Measurements from ENCODE around the gene RAP1GAP. TPM values are rescaled to one million over a fixed set of nuclear protein-coding genes. Genes with fewer than 3 reads are reported as not detected.
"Not testable (repeated sequence)": the region's sequence is repeated elsewhere in the genome, so short reads cannot be mapped to it uniquely, and the experiment has no call there.

Gene RAP1GAP
- total and polyA plus RNA-seq, 2 experiments from 2014 or later = 0.41 to 0.97 TPM

DNA sequence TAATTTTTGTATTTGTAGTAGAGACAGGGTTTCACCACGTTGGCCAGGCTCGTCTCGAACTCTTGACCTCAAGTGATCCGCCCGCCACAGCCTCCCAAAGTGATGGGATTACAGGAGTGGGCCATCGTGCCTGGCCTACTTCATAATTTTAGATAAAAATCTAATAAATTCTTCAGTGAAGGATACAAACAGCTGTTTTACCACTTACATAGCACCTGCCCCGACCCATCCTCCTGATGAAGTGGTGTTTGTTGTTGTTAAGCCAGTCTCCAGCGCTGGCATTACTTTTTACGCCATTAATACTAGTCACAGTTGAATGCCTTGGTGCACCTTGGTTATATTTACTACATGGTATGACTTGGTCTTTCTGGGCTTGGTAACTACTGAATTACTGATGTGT is 12.3 kb upstream of the RAP1GAP start:
- Histone ChIP-seq H3K4me2 (ENCODE audit: unreplicated experiment) (peak overlapping the region; percentile 41), H3K9ac (no peak overlapping the region), H3K4me1 (ENCODE audit: insufficient read depth) (peaks cover 11% of the 10 kb centered on the region), H3K9me3 (ENCODE audit: low read depth) (no peaks in the 10 kb centered on the region), H3K27me3 (replicated peaks; ENCODE audit: insufficient read depth) (no peaks in the 10 kb centered on the region), H4K20me1 (ENCODE audit: insufficient read depth) (no peaks in the 10 kb centered on the region), H3K36me3 (ENCODE audit: low read depth) (peaks cover 40% of the 10 kb centered on the region), H2AFZ (no peak overlapping the region), H3F3A (ENCODE audit: insufficient read depth) (peaks cover 17% of the 10 kb centered on the region), H3K27ac (peak overlapping the region; percentile 25; the same call in 1 of the 2 replicates), H3K79me2 (ENCODE audit: insufficient read depth) (no peaks in the 10 kb centered on the region), H3K9me2 (ENCODE audit: insufficient read depth) (no peaks in the 10 kb centered on the region), H3K4me3 (no peak overlapping the region)
- 85% methylated on average over 9 of the region's 9 CpGs for WGBS, 2 experiments (ENCODE audit: low coverage in 1 of 2, low lambda C conversion rate in 2 of 2, missing lambda C conversion rate in 2 of 2)
- in situ Hi-C loops (cut with MboI) = no loop called here
- DNase-seq = no peak
- TF ChIP-seq EZH2 (IDR thresholded peaks at IDR 0.05; ENCODE audit: insufficient read depth, poor library complexity, severe bottlenecking) = no peak
- TF ChIP-seq EZH2phosphoT487 (IDR thresholded peaks at IDR 0.05; ENCODE audit: insufficient read depth, low read depth) = no peak

DNA sequence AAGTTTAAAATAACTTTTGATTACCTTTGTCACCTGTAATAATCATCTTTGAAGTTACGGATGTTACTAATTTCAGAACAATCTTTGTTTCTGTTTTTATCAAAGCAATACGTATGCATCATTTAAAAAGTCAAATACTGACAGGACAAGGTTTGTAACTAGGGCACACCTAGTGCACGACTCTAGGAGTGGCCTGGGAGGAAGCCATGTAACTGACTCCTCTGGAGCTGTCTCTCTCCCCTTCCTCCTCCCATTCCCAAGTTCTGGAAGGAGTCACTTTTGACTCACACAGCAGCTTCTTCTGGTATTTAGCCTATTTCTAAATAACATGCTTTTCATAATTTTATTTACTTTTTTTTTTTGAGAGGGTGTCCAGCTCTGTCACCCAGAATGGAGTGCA is 11.8 kb upstream of the RAP1GAP start:
- peaks cover 11% of the 10 kb centered on the region for H3K4me1 ChIP-seq (ENCODE audit: insufficient read depth)
- H3K27ac ChIP-seq = peak overlapping the region; percentile 25; the same call in 1 of the 2 replicates
- H3F3A ChIP-seq (ENCODE audit: insufficient read depth) = peaks cover 17% of the 10 kb centered on the region
- peak; percentile 78 for DNase-seq
- no peak overlapping the region for H3K9ac ChIP-seq
- no peaks in the 10 kb centered on the region for H3K9me2 ChIP-seq (ENCODE audit: insufficient read depth)
- no peaks in the 10 kb centered on the region for H3K9me3 ChIP-seq (ENCODE audit: low read depth)
- no peaks in the 10 kb centered on the region for H3K27me3 ChIP-seq (replicated peaks; ENCODE audit: insufficient read depth)
- no peaks in the 10 kb centered on the region for H3K79me2 ChIP-seq (ENCODE audit: insufficient read depth)
- in situ Hi-C loops (cut with MboI) = no loop called here
- no peak overlapping the region for H3K4me3 ChIP-seq
- peaks cover 35% of the 10 kb centered on the region for H3K36me3 ChIP-seq (ENCODE audit: low read depth)
- TF ChIP-seq EZH2phosphoT487 (IDR thresholded peaks at IDR 0.05; ENCODE audit: insufficient read depth, low read depth) = no peak
- TF ChIP-seq EZH2 (IDR thresholded peaks at IDR 0.05; ENCODE audit: insufficient read depth, poor library complexity, severe bottlenecking) = no peak
- H4K20me1 ChIP-seq (ENCODE audit: insufficient read depth) = no peaks in the 10 kb centered on the region
- H2AFZ ChIP-seq = no peak overlapping the region
- H3K4me2 ChIP-seq (ENCODE audit: unreplicated experiment) = peak overlapping the region; percentile 41
- WGBS, 2 experiments (ENCODE audit: low coverage in 1 of 2, low lambda C conversion rate in 2 of 2, missing lambda C conversion rate in 2 of 2) = 52 to 54% methylated on average over 3 of the region's 3 CpGs

DNA sequence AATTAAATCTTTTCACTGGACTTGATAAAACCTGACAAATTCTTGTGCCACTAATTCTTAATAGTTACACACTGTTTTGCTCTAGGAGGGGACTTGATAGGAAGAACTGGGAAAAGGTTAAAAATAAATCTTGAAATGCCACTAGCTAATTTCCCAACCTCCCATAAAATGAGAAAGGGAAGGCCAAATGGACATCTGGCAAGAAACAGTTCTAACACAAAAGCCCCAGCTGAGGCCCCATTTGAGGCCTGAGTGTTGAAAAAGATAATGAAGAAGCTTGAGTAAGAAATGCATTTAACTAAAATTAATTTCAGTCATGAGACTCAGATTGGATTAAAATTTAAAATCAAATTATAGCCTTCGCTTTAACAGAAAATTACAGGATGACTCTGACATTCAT is 11.2 kb upstream of the RAP1GAP start:
- TF ChIP-seq EZH2 (IDR thresholded peaks at IDR 0.05; ENCODE audit: insufficient read depth, poor library complexity, severe bottlenecking) = no peak
- no peak for TF ChIP-seq EZH2phosphoT487 (IDR thresholded peaks at IDR 0.05; ENCODE audit: insufficient read depth, low read depth)
- no peak overlapping the region for H3K4me3 ChIP-seq
- no peak overlapping the region for H3K9ac ChIP-seq
- H3F3A ChIP-seq (ENCODE audit: insufficient read depth) = peaks cover 17% of the 10 kb centered on the region
- H3K79me2 ChIP-seq (ENCODE audit: insufficient read depth) = no peaks in the 10 kb centered on the region
- H3K27ac ChIP-seq = no peak overlapping the region
- no peaks in the 10 kb centered on the region for H3K27me3 ChIP-seq (replicated peaks; ENCODE audit: insufficient read depth)
- H3K4me1 ChIP-seq (ENCODE audit: insufficient read depth) = peaks cover 11% of the 10 kb centered on the region
- no peak overlapping the region for H2AFZ ChIP-seq
- in situ Hi-C loops (cut with MboI) = no loop called here
- peaks cover 29% of the 10 kb centered on the region for H3K36me3 ChIP-seq (ENCODE audit: low read depth)
- no peaks in the 10 kb centered on the region for H4K20me1 ChIP-seq (ENCODE audit: insufficient read depth)
- H3K9me3 ChIP-seq (ENCODE audit: low read depth) = no peaks in the 10 kb centered on the region
- no peak overlapping the region for H3K4me2 ChIP-seq (ENCODE audit: unreplicated experiment)
- DNase-seq = no peak
- no peaks in the 10 kb centered on the region for H3K9me2 ChIP-seq (ENCODE audit: insufficient read depth)
- WGBS, 2 experiments (ENCODE audit: low coverage in 1 of 2, low lambda C conversion rate in 2 of 2, missing lambda C conversion rate in 2 of 2) = 95 to 100% methylated on average over 1 of the region's 1 CpG

DNA sequence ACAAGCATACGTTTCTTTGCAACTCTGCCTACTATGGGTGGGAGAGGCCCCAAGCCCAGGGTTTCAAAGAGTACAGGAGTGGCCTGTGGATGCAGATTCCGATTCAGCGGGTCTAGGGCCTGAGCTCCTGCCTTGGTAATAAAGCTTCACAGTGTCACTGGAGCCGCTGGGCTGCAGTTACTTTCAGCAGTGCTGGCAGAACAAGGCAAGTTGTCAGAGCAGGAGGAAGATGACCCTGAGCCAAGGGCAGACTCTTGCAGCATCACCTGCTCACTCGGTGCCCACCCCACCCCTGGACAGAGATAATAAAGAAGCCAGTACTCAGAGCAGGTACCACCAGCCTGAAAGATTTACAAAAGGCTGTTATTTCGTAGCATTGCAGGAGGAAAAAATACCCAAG is 8.0 kb upstream of the RAP1GAP start:
- TF ChIP-seq EZH2phosphoT487 (IDR thresholded peaks at IDR 0.05; ENCODE audit: insufficient read depth, low read depth) = no peak
- TF ChIP-seq EZH2 (IDR thresholded peaks at IDR 0.05; ENCODE audit: insufficient read depth, poor library complexity, severe bottlenecking) = no peak
- no peak overlapping the region for H2AFZ ChIP-seq
- H3F3A ChIP-seq (ENCODE audit: insufficient read depth) = peaks cover 36% of the 10 kb centered on the region
- no peak for DNase-seq
- no peak overlapping the region for H3K4me3 ChIP-seq
- peaks cover 16% of the 10 kb centered on the region for H3K36me3 ChIP-seq (ENCODE audit: low read depth)
- H3K4me2 ChIP-seq (ENCODE audit: unreplicated experiment) = no peak overlapping the region
- no peaks in the 10 kb centered on the region for H3K79me2 ChIP-seq (ENCODE audit: insufficient read depth)
- 95 to 98% methylated on average over 6 of the region's 6 CpGs for WGBS, 2 experiments (ENCODE audit: low coverage in 1 of 2, low lambda C conversion rate in 2 of 2, missing lambda C conversion rate in 2 of 2)
- H3K27ac ChIP-seq = no peak overlapping the region
- H3K4me1 ChIP-seq (ENCODE audit: insufficient read depth) = peaks cover 29% of the 10 kb centered on the region
- H3K27me3 ChIP-seq (replicated peaks; ENCODE audit: insufficient read depth) = no peaks in the 10 kb centered on the region
- H4K20me1 ChIP-seq (ENCODE audit: insufficient read depth) = no peaks in the 10 kb centered on the region
- no peaks in the 10 kb centered on the region for H3K9me2 ChIP-seq (ENCODE audit: insufficient read depth)
- in situ Hi-C loops (cut with MboI) = no loop called here
- no peak overlapping the region for H3K9ac ChIP-seq
- no peaks in the 10 kb centered on the region for H3K9me3 ChIP-seq (ENCODE audit: low read depth)

DNA sequence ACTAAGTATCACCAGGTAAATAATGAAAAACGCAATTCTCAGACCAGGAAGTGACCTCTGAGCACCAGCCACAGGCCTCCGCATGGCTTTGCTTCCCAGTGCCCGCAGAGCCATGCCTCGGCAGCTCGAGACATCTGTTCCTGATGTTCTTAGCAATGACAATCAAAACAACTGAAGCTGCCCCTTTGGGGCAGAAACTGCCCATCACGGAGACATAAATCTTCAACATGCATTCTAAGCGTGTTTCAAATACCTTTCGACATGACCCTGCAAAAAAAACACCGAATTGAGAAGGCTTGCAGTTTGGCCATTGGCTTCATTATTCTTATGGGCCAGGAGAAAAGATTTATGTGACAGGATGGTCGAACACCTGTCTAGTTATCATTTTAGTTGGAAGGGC is 5.8 kb upstream of the RAP1GAP start:
- no peak for DNase-seq
- in situ Hi-C loops (cut with MboI) = no loop called here
- Histone ChIP-seq H3K36me3 (ENCODE audit: low read depth) (peaks cover 12% of the 10 kb centered on the region), H3K4me1 (ENCODE audit: insufficient read depth) (peaks cover 18% of the 10 kb centered on the region), H3K4me2 (ENCODE audit: unreplicated experiment) (no peak overlapping the region), H3K4me3 (no peak overlapping the region), H3K9ac (no peak overlapping the region), H3K27me3 (replicated peaks; ENCODE audit: insufficient read depth) (no peaks in the 10 kb centered on the region; the same call in 1 of the 2 replicates), H2AFZ (no peak overlapping the region), H4K20me1 (ENCODE audit: insufficient read depth) (no peaks in the 10 kb centered on the region), H3K9me2 (ENCODE audit: insufficient read depth) (no peaks in the 10 kb centered on the region), H3F3A (ENCODE audit: insufficient read depth) (peaks cover 18% of the 10 kb centered on the region), H3K79me2 (ENCODE audit: insufficient read depth) (no peaks in the 10 kb centered on the region), H3K9me3 (ENCODE audit: low read depth) (no peaks in the 10 kb centered on the region), H3K27ac (no peak overlapping the region)
- TF ChIP-seq EZH2 (IDR thresholded peaks at IDR 0.05; ENCODE audit: insufficient read depth, poor library complexity, severe bottlenecking) = no peak
- no peak for TF ChIP-seq EZH2phosphoT487 (IDR thresholded peaks at IDR 0.05; ENCODE audit: insufficient read depth, low read depth)
- WGBS, 2 experiments (ENCODE audit: low coverage in 1 of 2, low lambda C conversion rate in 2 of 2, missing lambda C conversion rate in 2 of 2) = 68 to 70% methylated on average over 10 of the region's 10 CpGs

DNA sequence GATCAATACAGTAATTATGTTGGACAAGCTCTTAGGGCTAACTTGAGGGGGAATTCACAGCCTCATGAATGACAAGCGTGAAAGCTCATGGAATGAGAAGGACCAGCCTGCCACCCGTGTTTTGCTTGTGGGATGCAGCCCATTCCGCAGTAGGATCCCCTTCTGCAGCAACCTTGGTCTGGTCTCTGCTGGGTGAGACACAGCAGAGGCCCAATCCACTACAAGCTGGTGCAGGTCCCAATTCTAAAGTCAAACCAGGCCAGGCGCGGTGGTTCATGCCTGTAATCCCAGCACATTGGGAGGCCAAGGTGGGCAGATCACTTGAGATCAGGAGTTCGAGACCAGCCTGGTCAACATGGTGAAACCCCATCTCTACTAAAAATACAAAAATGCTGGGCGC is 4.7 kb upstream of the RAP1GAP start:
- H3K9me3 ChIP-seq (ENCODE audit: low read depth); H3K79me2 ChIP-seq (ENCODE audit: insufficient read depth); H3K4me3 ChIP-seq; H3K27me3 ChIP-seq (replicated peaks; ENCODE audit: insufficient read depth); H4K20me1 ChIP-seq (ENCODE audit: insufficient read depth); H2AFZ ChIP-seq; DNase-seq; H3K36me3 ChIP-seq (ENCODE audit: low read depth); H3K9me2 ChIP-seq (ENCODE audit: insufficient read depth); in situ Hi-C loops (cut with MboI): not testable (repeated sequence)
- H3K4me2 ChIP-seq (ENCODE audit: unreplicated experiment) = peak overlapping the region; percentile 40
- 69 to 75% methylated on average over 7 of the region's 7 CpGs for WGBS, 2 experiments (ENCODE audit: low coverage in 1 of 2, low lambda C conversion rate in 2 of 2, missing lambda C conversion rate in 2 of 2)
- peaks cover 18% of the 10 kb centered on the region for H3F3A ChIP-seq (ENCODE audit: insufficient read depth)
- peak overlapping the region; percentile 78 for H3K27ac ChIP-seq
- H3K9ac ChIP-seq = peak overlapping the region; percentile 49; the same call in 1 of the 2 replicates
- H3K4me1 ChIP-seq (ENCODE audit: insufficient read depth) = peaks cover 23% of the 10 kb centered on the region
